HG02943 (cell line): Measurements from ENCODE around the gene SLC31A1.

ENCODE experiments used
- ATAC-seq: cut with Tn5 transposase; IDR thresholded peaks from one replicate; pipeline ENCODE4 v1.9.1; 2021; ENCODE audit warnings: mild to moderate bottlenecking, low read depth, moderate library complexity; ENCODE audit not compliant: unreplicated experiment

SLC31A1 gene

GRCh38 chr9:113221003-113221799 is at the start of gene SLC31A1, which contains the start of gene FKBP15:
Gene SLC31A1 (plus strand): TSS chr9:113221544. CDS start chr9:113256149, 34,605 bp downstream.
Gene FKBP15 (minus strand): TSS chr9:113221277. CDS start chr9:113221243, 34 bp downstream.
- peak; percentile 90 for ATAC-seq

GRCh38 chr9:113173341-113173740 is 48.0 kb upstream of the SLC31A1 start:
- ATAC-seq = no peak

- ATAC-seq = no peak
These were observed 44.5 kb upstream of the SLC31A1 start for GRCh38 chr9:113176803-113177202.

GRCh38 chr9:113177251-113177650 is 44.1 kb upstream of the SLC31A1 start:
- ATAC-seq = no peak

- no peak for ATAC-seq
These were observed 43.3 kb upstream of the SLC31A1 start for GRCh38 chr9:113178087-113178486.

- no peak for ATAC-seq
These were observed 41.5 kb upstream of the SLC31A1 start for GRCh38 chr9:113179839-113180238.

- ATAC-seq = no peak
These were observed 40.2 kb upstream of the SLC31A1 start for GRCh38 chr9:113181165-113181564.

GRCh38 chr9:113183956-113184488 is 37.3 kb upstream of the SLC31A1 start:
- ATAC-seq = no peak

GRCh38 chr9:113184539-113184938 is 36.8 kb upstream of the SLC31A1 start:
- no peak for ATAC-seq

- no peak for ATAC-seq
These were observed 36.1 kb upstream of the SLC31A1 start for GRCh38 chr9:113185271-113185670.

GRCh38 chr9:113186137-113186755 is 35.1 kb upstream of the SLC31A1 start:
- no peak for ATAC-seq

GRCh38 chr9:113187929-113188595 is 33.3 kb upstream of the SLC31A1 start:
- ATAC-seq = no peak

- no peak for ATAC-seq
These were observed 28.9 kb upstream of the SLC31A1 start for GRCh38 chr9:113192455-113192854.

GRCh38 chr9:113199683-113200329 is 21.5 kb upstream of the SLC31A1 start:
- ATAC-seq = no peak

GRCh38 chr9:113205432-113205831 is 15.9 kb upstream of the SLC31A1 start:
- no peak for ATAC-seq

- ATAC-seq = no peak
These were observed 15.5 kb upstream of the SLC31A1 start for GRCh38 chr9:113205861-113206260.

GRCh38 chr9:113210815-113211214 is 10.5 kb upstream of the SLC31A1 start:
- no peak for ATAC-seq

- ATAC-seq = no peak
These were observed 6.2 kb upstream of the SLC31A1 start for GRCh38 chr9:113215132-113215531.

GRCh38 chr9:113216406-113216805 is 4.9 kb upstream of the SLC31A1 start:
- ATAC-seq = no peak

- ATAC-seq = peak; percentile 30
These were observed 2.0 kb upstream of the SLC31A1 start for GRCh38 chr9:113219186-113219936.
